Stimulated activated naive CD8-positive, alpha-beta T cell treated with anti-CD3 and anti-CD28 coated beads, Interleukin-15, amount 100 ng/mL, for 72 hours (primary cell): ENCODE measurements around the gene TMED10.

Source experiments
- ATAC-seq: fragments of 150-1000 bp; cut with Tn5 transposase; 2 replicates; pipeline ENCODE4 v1.10.0; 2021; ENCODE audit warnings: mild to moderate bottlenecking, moderate library complexity
- DNase-seq, 2 donors: peaks; one replicate each; pipeline ENCODE4 v3.0.0; 2021 to 2022
- H3K27ac Mint-ChIP-seq, 2 donors: one replicate each; pipeline ENCODE4 v1.8.0; 2022; ENCODE audit warnings: mild to moderate bottlenecking in 2 of 2, mixed read lengths in 2 of 2, moderate library complexity in 2 of 2
- H3K27me3 Mint-ChIP-seq: one replicate; pipeline ENCODE4 v1.8.0; 2022; ENCODE audit warnings: mixed read lengths
- H3K4me1 Mint-ChIP-seq: one replicate; pipeline ENCODE4 v1.8.0; 2022; ENCODE audit warnings: mild to moderate bottlenecking, mixed read lengths
- H3K4me3 Mint-ChIP-seq, 2 donors: one replicate each; pipeline ENCODE4 v1.8.0; 2022; ENCODE audit warnings: mild to moderate bottlenecking in 2 of 2, mixed read lengths in 2 of 2, moderate library complexity in 1 of 2
- H3K9me3 Mint-ChIP-seq, 2 donors: one replicate each; pipeline ENCODE4 v1.8.0; 2022; ENCODE audit warnings: mixed read lengths in 2 of 2

The TMED10 gene

GRCh38 chr14:75201087-75201486, 24.7 kb upstream of the TMED10 start:
- no peaks in the 10 kb centered on the region for H3K27me3 Mint-ChIP-seq
- H3K9me3 Mint-ChIP-seq = no peaks in the 10 kb centered on the region
- ATAC-seq (no peak), DNase-seq (no peak)
- H3K4me3 Mint-ChIP-seq = no peak overlapping the region
- H3K4me1 Mint-ChIP-seq = peaks cover 20% of the 10 kb centered on the region
- H3K27ac Mint-ChIP-seq = no peak overlapping the region

GRCh38 chr14:75200451-75200850, 24.0 kb upstream of the TMED10 start:
- Mint-ChIP-seq H3K27me3 (no peaks in the 10 kb centered on the region), H3K4me1 (peaks cover 14% of the 10 kb centered on the region), H3K27ac (peak overlapping the region in 1 of 2 donors; percentile 1), H3K9me3 (no peaks in the 10 kb centered on the region), H3K4me3 (no peak overlapping the region)
- ATAC-seq = no peak
- DNase-seq = no peak

DNA sequence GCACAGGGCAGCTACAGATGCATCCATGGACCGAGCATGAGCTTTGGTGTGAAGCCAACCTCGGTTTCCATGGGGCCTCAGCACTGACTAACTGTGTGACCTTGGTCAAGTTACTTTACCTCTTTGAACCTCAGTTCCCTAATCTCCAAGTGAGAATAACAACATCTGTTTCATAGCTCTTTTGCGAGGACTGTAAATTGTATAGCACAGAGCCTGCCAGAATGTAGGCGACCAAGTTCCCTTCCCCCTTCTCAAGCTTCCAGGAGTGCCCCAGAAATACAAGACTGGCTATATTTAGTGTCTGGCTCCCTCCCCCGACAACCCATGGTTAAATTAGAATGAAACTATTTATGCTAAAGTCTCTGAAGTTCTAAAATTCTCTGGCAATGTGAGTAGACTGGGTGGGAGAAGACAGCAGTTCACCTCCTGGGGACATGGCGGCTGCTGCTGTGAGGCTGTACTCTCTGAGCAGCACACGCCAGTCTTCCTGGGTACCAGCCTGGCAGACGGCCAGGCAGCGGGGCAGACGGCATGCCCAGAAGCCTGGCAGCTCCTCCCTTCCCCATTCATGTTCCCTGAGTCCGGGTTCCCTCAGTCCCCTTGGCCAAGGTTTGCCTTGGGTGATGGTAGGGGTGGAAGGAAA, 22.0 kb upstream of the TMED10 start:
- DNase-seq (no peak), ATAC-seq (no peak)
- Mint-ChIP-seq H3K27me3 (no peaks in the 10 kb centered on the region), H3K4me1 (peaks cover 2% of the 10 kb centered on the region), H3K27ac (no peak overlapping the region), H3K4me3 (no peak overlapping the region), H3K9me3 (no peaks in the 10 kb centered on the region)

GRCh38 chr14:75197338-75197737, 20.9 kb upstream of the TMED10 start:
- ATAC-seq (no peak), DNase-seq (no peak)
- H3K4me1 Mint-ChIP-seq = no peaks in the 10 kb centered on the region
- H3K27me3 Mint-ChIP-seq = no peaks in the 10 kb centered on the region
- no peak overlapping the region for H3K4me3 Mint-ChIP-seq
- no peak overlapping the region for H3K27ac Mint-ChIP-seq
- no peaks in the 10 kb centered on the region for H3K9me3 Mint-ChIP-seq

- H3K27ac Mint-ChIP-seq = no peak overlapping the region
- no peaks in the 10 kb centered on the region for H3K9me3 Mint-ChIP-seq
- no peaks in the 10 kb centered on the region for H3K27me3 Mint-ChIP-seq
- DNase-seq (no peak), ATAC-seq (no peak)
- H3K4me3 Mint-ChIP-seq = no peak overlapping the region
- H3K4me1 Mint-ChIP-seq = no peaks in the 10 kb centered on the region
Observed at GRCh38 chr14:75196468-75196867, 20.1 kb upstream of the TMED10 start.

DNA sequence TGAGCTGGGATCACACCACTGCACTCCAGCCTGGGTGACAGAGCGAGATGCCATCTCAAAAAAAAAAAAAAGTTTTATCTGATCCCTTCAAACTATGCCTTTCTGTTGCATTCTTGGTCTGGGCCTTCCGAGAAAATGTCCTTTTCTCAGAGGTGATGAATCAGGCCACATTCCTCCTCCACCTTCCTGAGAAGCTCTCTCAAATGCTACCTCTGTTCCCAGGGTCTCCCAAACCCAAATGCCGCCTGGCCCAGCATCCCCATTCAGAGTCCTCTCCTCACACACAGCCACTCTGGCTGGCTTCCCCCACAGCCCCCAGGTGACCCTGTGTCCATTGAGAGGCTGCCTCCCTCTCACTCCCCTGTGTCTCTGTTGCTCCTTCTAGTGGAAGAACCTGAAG, 19.7 kb upstream of the TMED10 start:
- Mint-ChIP-seq H3K27me3 (no peaks in the 10 kb centered on the region), H3K4me3 (no peak overlapping the region), H3K27ac (no peak overlapping the region)

DNA sequence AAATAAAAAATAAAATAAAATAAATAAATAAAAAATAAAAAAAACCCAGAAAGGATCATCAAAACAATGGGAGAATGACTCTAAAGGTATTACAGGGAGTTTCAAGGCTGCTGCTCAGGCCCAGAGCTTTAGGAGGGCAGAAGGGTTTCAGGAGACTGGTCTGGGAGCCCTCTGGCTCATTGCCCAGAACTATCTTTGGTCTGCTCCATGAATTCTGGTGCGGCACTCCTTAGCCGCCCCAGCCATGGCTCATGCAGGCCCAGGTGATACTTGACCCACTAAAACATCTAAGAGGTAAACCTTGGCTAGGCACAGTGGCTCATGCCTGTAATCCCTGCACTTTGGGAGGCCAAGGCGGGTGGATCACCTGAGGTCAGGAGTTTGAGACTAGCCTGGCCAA, 14.7 kb upstream of the TMED10 start:
- Mint-ChIP-seq H3K4me1 (no peaks in the 10 kb centered on the region), H3K9me3 (no peaks in the 10 kb centered on the region), H3K27me3 (peaks cover 17% of the 10 kb centered on the region), H3K27ac (no peak overlapping the region), H3K4me3 (no peak overlapping the region)
- no peak for ATAC-seq
- no peak for DNase-seq

More for the DNA sequence above, 19.7 kb upstream of the TMED10 start:
- no peak for DNase-seq
- Mint-ChIP-seq H3K9me3 (no peaks in the 10 kb centered on the region), H3K4me1 (no peaks in the 10 kb centered on the region)
- no peak for ATAC-seq

- Mint-ChIP-seq H3K4me1 (no peaks in the 10 kb centered on the region), H3K27me3 (peaks cover 17% of the 10 kb centered on the region), H3K4me3 (no peak overlapping the region), H3K9me3 (no peaks in the 10 kb centered on the region), H3K27ac (no peak overlapping the region)
- DNase-seq (no peak), ATAC-seq (no peak)
Observed at GRCh38 chr14:75190023-75190422, 13.6 kb upstream of the TMED10 start.

- Mint-ChIP-seq H3K27me3 (peaks cover 17% of the 10 kb centered on the region), H3K4me1 (peaks cover 5% of the 10 kb centered on the region), H3K27ac (no peak overlapping the region), H3K9me3 (no peaks in the 10 kb centered on the region), H3K4me3 (no peak overlapping the region)
- DNase-seq (no peak), ATAC-seq (no peak)
Observed at GRCh38 chr14:75188520-75189268, 12.3 kb upstream of the TMED10 start.

DNA sequence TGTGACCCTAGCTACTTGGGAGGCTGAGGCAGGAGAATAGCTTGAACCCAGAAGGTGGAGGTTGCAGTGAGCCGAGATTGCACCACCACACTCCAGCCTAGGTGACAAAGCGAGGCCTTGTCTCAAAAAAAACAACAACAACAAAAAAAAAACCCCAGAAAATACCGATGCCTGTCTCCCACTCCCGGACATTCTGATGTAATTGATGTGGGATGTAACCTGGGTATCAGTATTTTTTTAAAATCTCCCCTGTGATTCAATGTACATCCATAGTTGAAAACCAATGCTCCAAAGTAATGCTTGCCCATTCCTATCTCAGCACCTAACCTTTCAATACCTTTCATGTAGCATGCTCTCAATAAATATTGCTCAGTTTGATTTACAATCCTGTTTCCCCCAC, 11.7 kb upstream of the TMED10 start:
- Mint-ChIP-seq H3K4me3 (no peak overlapping the region), H3K4me1 (peaks cover 5% of the 10 kb centered on the region), H3K27ac (no peak overlapping the region), H3K9me3 (no peaks in the 10 kb centered on the region), H3K27me3 (peaks cover 17% of the 10 kb centered on the region)
- ATAC-seq = no peak
- no peak for DNase-seq

DNA sequence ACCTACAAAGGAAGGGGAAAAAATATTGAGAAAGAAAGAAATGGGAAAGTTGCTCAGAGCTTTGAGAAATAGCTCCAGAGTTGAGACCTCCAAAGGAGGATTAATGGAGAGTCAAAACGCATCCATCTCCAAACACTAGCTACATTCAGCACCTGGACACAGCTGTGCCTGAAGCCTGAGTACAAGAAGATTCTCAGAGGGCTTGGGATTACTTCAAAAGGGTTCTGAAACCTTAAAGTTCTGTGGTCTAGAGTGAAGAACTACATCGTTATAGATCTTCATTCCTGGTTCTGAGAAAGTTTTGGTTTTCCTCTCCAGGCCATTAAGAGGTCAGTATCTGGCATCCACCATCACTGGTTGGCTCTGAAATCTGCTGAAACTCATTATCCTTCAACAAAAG, 10.5 kb upstream of the TMED10 start:
- no peak for ATAC-seq
- peaks cover 17% of the 10 kb centered on the region for H3K27me3 Mint-ChIP-seq
- no peak for DNase-seq
- H3K4me1 Mint-ChIP-seq = peaks cover 5% of the 10 kb centered on the region
- no peak overlapping the region for H3K4me3 Mint-ChIP-seq
- no peak overlapping the region for H3K27ac Mint-ChIP-seq
- H3K9me3 Mint-ChIP-seq = no peaks in the 10 kb centered on the region

DNA sequence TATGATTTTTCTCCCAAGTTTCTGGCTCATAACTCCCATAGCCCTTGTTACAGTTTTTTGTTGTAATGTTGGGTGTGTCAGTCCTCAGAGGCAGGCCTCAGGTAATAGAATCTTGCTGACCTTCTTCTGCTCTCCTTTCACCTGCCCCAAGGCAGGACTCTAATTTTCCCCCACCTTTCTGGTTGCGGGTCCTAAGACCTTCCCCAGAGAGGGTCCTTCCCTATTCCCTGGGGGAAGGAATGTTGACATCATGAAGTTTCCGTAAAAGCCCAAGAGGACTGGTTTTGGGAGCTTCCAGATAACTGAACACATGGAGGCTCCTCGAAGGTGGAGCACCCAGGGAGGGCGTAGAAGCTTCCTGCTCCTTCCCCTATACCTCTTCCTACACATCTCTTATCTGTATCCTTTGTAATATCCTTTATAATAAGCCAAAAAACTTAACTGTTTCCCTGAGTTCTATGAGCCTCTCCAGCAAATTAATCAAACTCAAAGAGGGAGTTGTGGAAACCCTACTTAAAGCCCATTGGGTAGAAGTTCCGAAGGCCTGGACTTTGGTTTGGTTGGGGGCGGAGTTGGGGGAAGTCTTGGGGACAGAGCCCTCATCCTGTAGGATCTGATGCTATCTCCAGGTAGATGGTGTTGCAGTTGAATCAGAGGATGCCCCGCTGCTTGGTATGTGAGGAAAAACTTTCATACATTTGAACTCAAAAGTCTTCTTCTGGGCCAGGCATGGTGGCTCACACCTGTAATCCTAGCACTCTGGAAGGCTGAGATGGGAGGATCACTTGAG, 9.0 kb upstream of the TMED10 start:
- Mint-ChIP-seq H3K9me3 (no peaks in the 10 kb centered on the region), H3K4me3 (no peak overlapping the region), H3K27ac (no peak overlapping the region), H3K4me1 (peaks cover 5% of the 10 kb centered on the region), H3K27me3 (peaks cover 17% of the 10 kb centered on the region)
- no peak for DNase-seq
- ATAC-seq = no peak

DNA sequence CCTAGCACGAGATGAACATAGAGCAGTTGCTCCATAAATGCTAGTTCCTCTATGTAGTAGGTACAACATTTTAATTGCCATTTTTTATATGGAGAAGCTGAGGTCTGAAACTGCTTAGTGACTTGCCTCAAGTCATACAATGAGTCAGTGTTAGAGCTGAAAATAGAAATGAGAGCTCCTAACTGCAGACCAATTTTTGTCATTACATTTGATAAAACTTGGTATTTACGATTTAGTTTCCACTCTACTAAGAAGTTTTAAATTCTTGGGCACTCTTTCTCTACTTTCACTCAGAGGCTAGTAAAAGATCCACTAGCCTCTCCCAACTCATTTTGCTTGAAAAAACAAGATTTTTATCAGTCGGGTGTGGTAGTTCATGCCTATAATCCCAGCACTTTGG, 8.1 kb upstream of the TMED10 start:
- Mint-ChIP-seq H3K4me3 (no peak overlapping the region), H3K27ac (no peak overlapping the region), H3K4me1 (peaks cover 5% of the 10 kb centered on the region), H3K27me3 (peaks cover 17% of the 10 kb centered on the region), H3K9me3 (no peaks in the 10 kb centered on the region)
- ATAC-seq = no peak
- DNase-seq = no peak

GRCh38 chr14:75184039-75184438, 7.6 kb upstream of the TMED10 start:
- Mint-ChIP-seq H3K9me3 (no peaks in the 10 kb centered on the region), H3K4me3 (no peak overlapping the region)
- ATAC-seq = no peak

GRCh38 chr14:75183225-75183624, 6.8 kb upstream of the TMED10 start:
- ATAC-seq = no peak
- Mint-ChIP-seq H3K4me3 (no peak overlapping the region), H3K27me3 (peaks cover 13% of the 10 kb centered on the region), H3K27ac (no peak overlapping the region), H3K9me3 (no peaks in the 10 kb centered on the region), H3K4me1 (peaks cover 5% of the 10 kb centered on the region)
- no peak for DNase-seq

More at GRCh38 chr14:75184039-75184438, 7.6 kb upstream of the TMED10 start:
- H3K27me3 Mint-ChIP-seq = peaks cover 17% of the 10 kb centered on the region
- no peak for DNase-seq
- H3K4me1 Mint-ChIP-seq = peaks cover 5% of the 10 kb centered on the region
- no peak overlapping the region for H3K27ac Mint-ChIP-seq

DNA sequence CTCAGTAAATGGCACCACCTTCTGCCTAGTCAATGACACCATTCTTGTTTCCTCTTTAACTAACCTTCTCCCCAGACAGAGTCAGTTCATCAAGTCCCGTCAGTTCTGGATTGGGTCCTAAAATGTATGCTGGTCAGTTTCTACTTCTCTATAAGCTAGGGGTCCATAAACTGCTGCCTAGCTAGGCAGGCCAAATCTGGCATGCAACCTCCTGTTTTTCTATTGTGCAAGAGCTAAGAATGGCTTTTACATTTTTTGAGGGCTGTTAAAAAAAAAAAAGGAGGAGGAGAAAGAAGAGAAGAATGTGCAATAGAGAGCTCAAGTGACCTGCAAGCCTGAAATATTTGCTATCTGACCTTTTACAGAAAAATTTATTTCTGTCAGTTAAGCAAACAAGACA, 6.4 kb upstream of the TMED10 start:
- peaks cover 9% of the 10 kb centered on the region for H3K27me3 Mint-ChIP-seq
- no peaks in the 10 kb centered on the region for H3K9me3 Mint-ChIP-seq
- DNase-seq (no peak), ATAC-seq (no peak)
- peaks cover 5% of the 10 kb centered on the region for H3K4me1 Mint-ChIP-seq
- no peak overlapping the region for H3K4me3 Mint-ChIP-seq
- H3K27ac Mint-ChIP-seq = no peak overlapping the region
